ENCODE results near the gene CHRM4.

Gene CHRM4

DNA sequence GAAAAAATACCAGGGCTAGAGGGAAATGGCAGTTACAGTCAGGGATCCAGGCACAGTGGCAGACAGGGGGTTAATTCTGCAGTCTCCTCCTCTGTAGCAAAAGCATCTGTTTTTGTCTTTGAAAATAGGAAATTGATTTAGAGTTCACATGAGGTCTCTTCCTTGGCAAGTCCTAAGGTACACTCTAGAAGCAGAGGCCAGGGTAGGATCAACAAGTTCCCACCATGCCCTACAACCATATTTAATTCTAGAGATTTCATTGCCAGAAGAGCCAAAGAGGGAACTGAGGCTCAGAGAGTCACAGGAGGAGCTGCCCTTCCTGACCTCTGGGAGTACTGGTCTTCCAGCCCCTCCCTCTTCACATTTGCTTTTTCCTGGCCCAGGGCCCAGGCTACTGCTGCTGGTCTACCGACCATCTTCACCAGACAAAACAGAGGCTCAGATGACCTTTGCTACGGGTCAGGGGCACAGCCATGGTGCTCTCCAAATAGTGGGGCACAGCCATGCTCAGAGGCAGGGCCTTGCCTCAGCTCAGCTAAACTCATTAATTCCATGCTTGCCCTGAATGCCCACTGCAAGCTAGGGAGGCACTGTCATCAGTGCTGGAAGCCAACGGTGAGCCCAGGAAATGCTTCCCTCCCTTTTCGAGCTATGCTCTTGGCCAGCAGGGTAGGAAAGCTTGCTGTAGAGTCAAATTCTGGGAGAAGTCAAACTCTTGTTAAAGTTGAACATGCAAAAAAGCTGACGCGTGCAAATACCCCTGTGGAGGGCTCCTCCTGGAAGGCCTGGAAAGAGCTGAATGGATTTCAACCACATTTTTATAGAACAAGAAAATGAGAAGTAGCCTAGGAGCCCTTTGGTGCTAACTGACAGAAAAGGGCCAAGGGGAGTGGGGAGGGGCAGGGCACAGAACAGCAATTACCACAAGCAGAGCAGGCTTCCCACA lies 11.7 kb upstream of the CHRM4 start:
- H3K27ac ChIP-seq: no peak overlapping the region
- no peak for TF ChIP-seq CTCF (conservative IDR thresholded peaks at IDR 0.05)

- no peak for TF ChIP-seq CTCF (conservative IDR thresholded peaks at IDR 0.05)
- H3K27ac ChIP-seq: no peak overlapping the region
These were observed 6.0 kb upstream of the CHRM4 start for GRCh38 chr11:46397526-46397925.

GRCh38 chr11:46393759-46394158 lies 2.2 kb upstream of the CHRM4 start:
- no peak for TF ChIP-seq CTCF (conservative IDR thresholded peaks at IDR 0.05)
- H3K27ac ChIP-seq: no peak overlapping the region

DNA sequence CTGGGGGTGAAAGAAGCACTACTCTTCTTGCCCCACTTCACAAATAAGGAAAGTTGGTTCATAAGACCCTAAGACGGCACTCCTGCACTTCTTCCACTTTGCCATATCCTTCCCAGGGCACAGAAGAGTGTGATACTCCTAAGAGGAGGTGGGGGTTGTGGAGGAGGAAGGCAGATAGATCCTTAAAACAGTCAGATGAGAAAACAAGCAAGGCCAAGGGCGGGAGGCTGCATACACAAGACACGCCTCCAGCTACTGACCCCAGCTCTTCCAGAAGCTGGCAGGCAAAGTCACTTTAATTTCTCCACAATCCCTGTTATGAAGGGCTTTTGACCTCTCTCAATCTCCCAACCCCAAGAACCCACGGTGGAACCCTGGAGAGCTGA lies 1.6 kb upstream of the CHRM4 start:
- TF ChIP-seq CTCF (conservative IDR thresholded peaks at IDR 0.05): no peak
- H3K27ac ChIP-seq: no peak overlapping the region

GRCh38 chr11:46392421-46393230 lies 1.1 kb upstream of the CHRM4 start:
- no peak for TF ChIP-seq CTCF (conservative IDR thresholded peaks at IDR 0.05)

DNA sequence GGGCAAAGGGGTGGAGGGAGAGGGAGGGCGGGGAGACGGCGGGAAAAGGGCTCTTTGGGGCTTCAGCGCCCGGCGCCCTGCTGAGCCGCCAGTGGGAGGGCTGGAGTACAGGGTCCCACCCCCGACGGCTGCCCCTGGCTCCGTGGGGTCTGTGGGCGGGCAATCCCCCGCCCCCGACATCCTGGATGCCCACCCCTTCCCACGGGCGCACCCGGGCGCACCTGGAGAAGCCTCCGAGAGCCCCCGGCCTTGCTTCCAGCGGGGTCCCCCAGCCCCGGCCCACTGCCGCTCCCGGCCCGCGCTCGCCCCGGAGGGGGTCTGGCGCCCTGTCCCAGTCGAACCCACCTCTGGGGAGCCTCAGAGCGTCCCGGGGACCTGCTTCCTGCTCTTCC lies 394 bp downstream of the CHRM4 start:
- no peak for TF ChIP-seq CTCF (conservative IDR thresholded peaks at IDR 0.05)
- peak overlapping the region; percentile 51; the same call in 1 of the 2 replicates for H3K27ac ChIP-seq

More at GRCh38 chr11:46392421-46393230, 1.1 kb upstream of the CHRM4 start:
- H3K27ac ChIP-seq: peak overlapping the region; percentile 51; the same call in 1 of the 2 replicates
